Stimulated activated CD8-positive, alpha-beta memory T cell treated with anti-CD3 and anti-CD28 coated beads, Interleukin-4, amount 100 ng/mL, for 4 hours (primary cell): ENCODE measurements around the gene ECD.
"Not testable (repeated sequence)": the region's sequence is repeated elsewhere in the genome, so short reads cannot be mapped to it uniquely, and the experiment has no call there.

Experiments used
- DNase-seq, 2 donors: peaks; one replicate each; pipeline ENCODE4 v3.0.0-alpha.2; 2020; ENCODE audit warnings: low read depth in 2 of 2, low spot score in 1 of 2

The ECD gene

DNA sequence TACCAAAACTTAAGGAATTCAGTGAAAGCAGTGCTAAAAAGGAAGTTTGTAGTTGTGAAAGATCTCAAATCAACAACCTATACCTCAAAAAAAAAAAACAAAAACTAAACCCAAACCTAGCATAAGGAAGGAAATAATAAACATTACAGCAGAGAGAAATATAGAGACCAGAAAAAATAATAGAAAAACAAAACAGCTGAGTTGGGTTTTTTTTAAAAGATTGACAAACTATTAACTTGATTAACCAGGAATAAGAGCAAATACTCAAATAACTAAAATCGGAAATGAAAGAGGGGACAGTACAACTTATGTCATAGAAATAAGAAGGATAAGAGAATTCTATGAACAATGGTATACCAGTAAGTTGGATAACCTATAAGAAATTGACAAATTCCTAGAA, 6.7 kb downstream of the ECD start:
- DNase-seq, result no peak

DNA sequence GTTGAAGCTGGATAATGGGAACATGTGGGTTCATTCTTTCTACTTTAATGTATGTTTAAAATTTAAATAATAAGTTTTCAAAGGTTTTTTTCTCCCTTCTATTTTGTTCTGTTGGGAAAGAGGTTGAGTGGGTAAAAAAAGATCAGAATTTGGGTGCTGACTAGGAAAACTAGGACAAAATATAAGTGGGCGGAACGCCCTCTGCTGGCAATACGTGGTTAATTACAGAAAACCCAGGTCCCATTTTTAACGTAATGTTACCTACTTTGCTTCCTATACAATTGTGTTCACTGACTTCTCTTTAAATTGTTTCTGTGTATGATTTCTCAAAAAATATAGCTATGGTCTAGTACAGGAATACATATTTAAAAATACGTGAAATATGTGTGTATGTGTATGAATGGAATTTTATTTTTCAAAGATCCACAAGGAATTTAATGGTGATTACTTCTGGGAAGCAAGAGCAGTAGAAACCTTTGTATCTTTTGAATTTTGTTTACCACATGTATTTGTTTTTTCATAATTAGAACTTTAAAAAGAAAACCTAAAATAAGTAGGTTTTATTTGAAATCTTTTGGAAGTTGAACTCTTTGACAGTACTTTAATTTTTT, 8.7 kb downstream of the ECD start:
- peak in 1 of 2 donors; percentile 26 for DNase-seq

DNA sequence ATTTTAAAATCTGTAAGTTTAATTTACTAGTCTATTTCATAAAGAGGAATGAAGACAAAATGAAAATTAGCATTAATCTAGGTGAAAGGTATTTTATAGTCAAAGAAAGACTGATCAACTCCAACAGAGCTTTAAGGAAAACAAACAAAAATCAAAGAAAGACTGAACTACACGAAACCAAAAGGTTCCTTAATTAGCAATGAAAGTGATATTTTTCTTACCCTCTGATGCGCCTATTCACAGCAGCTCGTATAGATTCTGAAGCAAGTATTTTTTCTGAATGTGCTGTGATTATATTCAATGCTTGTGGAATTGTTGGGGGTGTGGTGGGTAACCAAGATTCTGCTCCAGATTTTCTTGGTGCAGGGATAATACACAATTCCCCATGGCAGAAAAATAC, 11.8 kb downstream of the ECD start:
- no peak for DNase-seq

DNA sequence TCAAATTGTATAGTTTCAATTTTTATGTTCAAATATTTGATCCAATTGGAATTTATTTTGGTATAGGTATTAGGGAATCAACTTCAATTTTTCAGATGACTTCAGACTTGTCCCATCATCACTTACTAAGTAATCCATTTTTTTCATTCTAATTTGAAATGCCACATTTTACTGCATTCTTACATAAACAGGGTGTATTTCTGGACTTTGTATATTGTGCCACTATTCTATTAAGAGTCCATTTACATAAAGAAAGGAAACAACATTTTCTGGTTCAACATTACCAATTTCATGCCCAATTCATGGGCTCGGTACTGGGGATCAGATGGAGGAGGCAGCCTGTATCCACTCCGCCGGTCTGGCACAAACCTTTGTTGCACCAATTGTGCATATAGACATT, 15.8 kb downstream of the ECD start:
- DNase-seq, result no peak

GRCh38 chr10:73150633-73151413, 17.0 kb downstream of the ECD start:
- DNase-seq, result not testable (repeated sequence)

DNA sequence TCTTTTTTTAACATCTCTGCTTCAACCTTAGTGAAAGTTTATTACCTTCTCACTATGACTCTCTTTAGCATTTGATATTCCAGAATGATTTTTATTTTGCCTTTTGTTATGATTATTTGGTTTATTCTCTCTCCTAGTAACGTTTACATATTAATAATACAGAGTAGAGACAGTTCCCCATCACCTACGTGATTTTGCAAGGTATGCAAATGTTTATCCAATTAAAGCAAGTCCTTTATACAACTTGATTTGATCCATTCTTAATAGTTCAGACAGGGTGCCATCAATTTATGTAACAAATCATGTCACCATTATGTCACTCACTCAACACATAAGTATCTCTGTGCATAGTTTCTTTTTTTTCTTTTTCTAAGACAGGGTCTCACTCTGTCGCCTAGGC, 26.2 kb downstream of the ECD start:
- DNase-seq, result no peak

DNA sequence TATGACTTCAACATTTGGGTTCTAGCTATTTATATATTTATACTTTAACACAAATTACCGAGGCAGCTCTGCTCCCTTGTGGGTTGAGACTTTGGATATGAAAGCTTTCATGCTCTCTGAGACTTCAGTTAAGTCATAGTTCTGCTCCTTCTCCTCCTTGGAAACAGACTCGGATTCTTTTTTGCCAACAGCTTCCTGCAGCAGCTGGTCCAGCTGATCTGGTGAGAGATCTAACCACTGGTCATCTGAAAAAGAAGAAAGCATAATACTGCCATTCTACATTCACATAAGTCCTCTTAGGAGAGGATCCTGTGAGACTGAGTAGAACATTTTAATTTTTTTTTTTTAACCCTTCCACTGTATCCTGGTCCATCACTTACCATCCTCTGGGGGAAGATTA, 28.6 kb downstream of the ECD start:
- no peak for DNase-seq

- DNase-seq, result no peak
Measured at GRCh38 chr10:73136627-73137026, 31.2 kb downstream of the ECD start.

DNA sequence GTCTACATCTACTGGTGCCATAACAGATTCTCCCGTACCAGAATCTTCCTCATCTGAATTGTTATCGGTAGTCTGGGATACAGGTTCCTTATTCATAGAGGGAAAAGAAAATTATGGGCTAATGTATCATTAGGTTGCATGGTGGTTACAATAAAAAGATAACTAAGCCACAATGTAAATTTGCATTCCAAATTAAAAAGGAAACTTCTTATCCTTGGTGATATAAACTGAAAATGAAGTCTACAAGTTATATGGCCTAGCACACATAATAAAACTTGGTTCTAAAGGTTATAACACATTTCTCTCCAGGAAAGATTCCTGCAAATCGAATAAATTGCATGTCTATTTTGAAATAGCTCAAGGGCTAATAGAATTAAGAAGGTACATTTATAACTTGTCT, 33.1 kb downstream of the ECD start:
- no peak for DNase-seq

DNA sequence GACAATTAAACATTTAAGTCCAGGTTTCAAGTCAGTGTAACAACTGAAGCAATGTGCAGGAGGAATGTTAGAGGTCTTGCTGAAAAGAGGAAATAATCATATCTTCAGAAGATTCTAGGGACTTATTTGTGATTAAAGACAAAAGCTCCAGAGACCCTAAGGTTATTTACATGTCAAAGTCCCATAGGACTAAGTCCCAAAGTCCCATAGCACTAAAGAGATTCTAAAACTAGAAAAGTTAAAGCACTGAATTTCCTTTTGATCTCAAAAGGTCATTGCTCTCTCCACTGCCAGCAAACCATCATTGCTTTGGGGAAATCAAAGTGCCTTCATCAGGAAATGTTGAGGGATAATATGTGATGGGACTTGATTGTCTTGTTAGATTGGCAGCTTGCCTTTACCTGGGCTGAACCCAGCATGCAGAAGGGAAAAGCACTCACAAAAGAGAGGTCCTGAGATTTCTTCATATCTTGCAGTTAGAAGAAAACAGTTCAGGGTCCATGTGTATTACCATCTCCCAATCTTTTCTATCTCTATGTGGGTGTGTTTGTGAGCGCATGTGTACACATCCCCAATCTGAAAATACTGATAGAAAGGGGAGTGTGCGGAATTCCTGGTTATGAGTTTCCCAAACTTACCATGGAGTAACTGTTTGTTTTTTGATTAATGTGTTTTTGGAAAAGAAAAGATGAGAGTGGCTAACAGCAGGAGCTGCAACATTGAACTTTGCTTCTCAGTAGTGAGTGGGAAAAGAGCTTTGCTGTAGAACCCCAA, 35.7 kb downstream of the ECD start:
- DNase-seq, result no peak

DNA sequence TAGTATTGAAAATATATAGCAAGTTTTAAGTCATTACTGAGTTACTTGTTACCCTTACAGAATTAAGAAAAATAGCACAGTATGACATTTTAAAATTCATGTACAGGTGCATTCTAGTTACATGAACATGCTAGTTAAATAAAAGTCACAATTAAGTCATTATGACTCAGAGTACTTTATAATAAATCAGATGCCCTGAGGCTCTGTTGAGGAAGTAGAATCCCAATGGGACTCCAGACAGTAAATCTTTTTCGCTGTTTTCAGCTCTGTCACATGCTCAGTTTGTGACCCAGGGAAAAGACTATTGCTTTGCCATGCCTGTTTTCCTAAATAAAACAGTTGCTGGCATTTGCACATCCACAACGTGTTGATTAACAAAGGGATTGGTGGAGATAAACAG, 36.5 kb downstream of the ECD start:
- DNase-seq, result no peak

GRCh38 chr10:73126343-73126742, 41.5 kb downstream of the ECD start:
- no peak for DNase-seq

DNA sequence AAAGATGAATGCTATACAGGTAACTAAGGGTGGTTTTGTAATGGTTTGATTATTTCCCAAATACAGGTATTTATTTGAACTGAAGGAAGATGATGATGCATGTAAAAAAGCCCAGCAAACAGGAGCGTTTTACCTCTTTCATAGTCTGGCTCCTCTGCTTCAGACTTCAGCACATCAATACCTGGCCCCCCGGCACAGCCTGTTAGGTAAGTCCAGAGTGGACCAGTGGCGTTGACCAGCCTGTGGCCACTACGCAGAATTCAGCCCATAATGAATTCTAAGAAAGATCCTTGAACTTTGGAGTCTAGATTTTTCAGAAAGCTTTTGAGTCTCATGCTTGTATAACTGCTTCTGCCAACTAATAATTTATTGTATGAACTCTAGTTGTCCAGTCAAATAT, 47.9 kb downstream of the ECD start:
- DNase-seq, result no peak

- no peak for DNase-seq
Measured at GRCh38 chr10:73119457-73119856, 48.4 kb downstream of the ECD start.

DNA sequence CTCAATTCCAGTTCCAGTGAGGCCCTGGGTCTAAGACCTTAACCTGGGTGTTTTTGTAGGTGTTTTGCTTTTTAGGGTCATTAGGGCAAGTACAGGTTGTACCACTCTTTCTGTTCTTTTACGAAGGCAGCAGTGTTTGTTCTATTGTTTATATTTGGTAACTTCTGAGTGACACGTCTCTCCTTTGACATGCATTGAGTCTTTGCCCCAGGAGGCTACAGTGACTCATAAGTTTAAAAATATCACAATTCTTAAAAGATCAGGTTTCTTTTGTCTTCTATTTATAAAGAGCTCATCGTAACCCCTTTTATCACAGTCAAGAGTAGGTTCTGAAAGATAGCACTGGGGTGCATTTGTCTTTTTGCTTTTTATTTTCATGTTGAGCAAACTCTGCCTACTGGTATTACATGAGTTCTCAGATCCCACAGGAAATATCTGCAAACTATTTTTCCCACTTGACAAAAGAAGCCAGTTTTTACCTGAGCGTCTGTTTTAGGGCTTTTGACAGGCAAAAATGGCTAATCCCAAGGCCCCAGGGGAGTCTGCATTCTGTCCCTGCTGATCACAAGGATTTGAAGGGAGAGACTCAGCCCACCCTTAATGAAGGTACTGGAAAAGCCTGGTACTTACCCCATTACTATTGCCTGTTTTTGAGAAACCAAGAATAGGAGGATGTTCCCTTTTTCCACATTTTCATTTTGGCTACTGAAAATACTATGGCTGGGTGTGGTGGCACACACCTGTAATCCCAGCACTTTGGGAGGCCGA, 49.6 kb downstream of the ECD start:
- DNase-seq, result no peak

- no peak for DNase-seq
Measured at GRCh38 chr10:73116017-73116416, 51.8 kb downstream of the ECD start.

DNA sequence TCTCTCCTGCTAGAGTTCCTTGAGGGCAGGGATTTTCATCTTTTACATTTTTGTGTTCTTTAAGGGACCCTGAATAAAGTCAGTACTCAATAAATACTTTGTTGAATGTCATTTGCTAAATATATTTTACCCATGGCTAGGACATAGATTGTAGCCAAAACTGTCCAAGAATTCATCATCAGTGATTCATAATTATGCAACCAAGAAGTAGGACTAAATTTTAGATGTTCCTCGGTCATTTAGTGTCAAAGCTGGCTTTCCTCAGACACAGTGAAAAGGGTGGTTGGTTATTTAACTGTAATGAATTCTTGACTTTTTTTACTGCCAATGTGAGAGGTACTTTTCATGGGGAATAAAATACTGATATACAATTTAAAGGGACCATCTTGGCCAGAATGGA, 54.3 kb downstream of the ECD start:
- no peak for DNase-seq

DNA sequence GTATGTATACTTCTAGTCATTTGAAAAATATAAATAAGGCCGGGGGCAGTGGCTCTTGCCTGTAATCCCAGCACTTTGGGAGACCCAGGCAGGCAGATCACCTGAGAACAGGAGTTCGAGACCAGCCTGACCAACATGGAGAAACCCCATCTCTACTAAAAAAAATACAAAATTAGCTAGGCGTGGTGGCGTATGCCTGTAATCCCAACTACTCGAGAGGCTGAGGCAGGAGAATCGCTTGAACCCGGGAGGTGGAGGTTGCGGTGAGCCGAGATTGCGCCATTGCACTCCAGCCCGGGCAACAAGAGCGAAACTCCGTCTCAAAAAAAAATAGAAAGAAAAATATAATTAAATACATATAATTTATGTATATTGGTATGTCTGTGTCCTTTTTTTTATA, 55.8 kb downstream of the ECD start:
- not testable (repeated sequence) for DNase-seq

DNA sequence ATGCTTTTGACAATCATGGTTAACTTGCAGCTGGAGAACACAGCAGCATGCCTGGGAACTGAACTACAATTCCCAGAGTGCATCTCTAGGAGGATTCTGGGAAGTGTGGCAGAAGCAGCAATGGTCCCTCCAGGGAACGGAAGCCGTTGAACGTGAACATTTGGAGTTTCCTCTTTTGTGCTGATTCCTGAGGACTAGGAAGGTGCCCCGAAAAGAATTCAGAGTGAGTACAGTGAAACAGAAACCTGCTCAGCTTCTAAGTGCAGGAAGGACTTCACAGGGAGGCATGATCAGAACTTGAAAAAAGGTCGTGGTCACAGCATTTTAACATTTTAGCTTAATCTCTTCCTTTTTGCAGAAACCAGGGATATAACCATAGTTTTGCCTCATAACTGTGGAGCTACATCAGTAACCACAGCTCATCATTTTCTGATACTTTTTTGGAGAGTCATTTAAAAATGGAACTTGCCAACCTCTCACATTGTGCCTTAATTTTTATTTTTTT, 57.4 kb downstream of the ECD start, which contains the start of gene NUDT13:
NUDT13 (plus strand) TSS at position 111 of the 505 bp plus-strand sequence. CDS start 3,911 bp downstream, outside the sequence.
- DNase-seq, result peak in 1 of 2 donors; percentile 2

DNA sequence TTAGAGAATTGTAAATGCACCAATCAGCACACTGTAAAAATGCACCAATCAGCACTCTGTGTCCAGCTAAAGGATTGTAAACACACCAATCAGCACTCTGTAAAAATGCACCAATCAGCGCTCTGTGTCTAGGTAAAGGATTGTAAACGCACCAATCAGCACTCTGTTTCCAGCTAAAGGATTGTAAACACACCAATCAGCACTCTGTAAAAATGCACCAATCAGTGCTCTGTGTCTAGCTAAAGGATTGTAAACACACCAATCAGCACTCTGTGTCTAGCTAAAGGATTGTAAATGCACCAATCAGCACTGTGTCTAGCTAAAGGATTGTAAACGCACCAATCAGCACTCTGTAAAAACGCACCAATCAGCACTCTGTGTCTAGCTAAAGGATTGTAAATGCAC, 58.6 kb downstream of the ECD start:
- not testable (repeated sequence) for DNase-seq

DNA sequence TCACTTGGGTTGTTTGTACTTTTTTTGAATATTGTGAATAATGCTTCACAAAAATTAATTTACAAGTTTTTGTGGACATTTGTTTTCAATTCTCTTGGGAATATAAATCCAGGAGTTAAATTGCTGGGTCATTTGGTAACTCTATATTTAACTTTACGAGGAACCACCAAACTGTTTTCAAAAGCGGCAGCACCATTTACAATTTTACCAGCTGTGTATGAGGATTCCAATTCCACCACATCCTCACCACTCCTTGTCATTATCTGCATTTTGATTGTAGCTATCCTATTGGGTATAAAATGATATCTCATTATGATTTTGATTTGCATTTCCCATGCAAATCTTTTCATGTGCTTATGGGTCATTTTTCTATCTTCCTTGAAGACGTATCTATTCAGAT, 61.5 kb downstream of the ECD start:
- no peak for DNase-seq
